ENCODE data around the gene OGFR. TPM values are rescaled to one million over a fixed set of nuclear protein-coding genes. Genes with fewer than 3 reads are reported as not detected.

Gene OGFR
- total and polyA plus RNA-seq, 12 donors = 9.3 to 157 (median 45.0) TPM

DNA sequence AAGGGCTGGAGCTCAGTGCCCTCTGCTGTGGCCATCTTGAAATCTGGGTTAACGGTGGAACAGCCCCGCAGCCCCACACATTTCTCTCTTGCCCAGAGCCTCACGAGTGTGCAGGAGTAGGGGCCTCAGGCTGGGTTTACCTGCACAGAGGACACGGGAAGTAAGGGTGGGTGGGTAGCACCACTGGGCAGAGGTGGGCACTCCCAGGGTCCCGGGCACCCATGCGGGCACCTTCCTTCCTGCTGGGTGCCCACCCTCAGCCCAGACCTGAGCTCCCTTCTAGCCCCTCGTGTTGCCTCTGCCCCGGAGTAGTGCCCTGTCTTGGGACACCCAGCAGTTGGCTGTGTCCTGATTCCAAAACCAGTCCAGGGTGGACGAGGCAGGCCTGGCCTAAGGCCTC is 23.4 kb downstream of the OGFR start:
- Histone ChIP-seq H3K27ac (no peak overlapping the region), H3K4me1 (replicated peaks in 1 of 2) (peaks cover 6 to 8% of the 10 kb centered on the region in 2 donors), H3K36me3 (replicated peaks in 1 of 2) (no peaks in the 10 kb centered on the region), H3K27me3 (no peaks in the 10 kb centered on the region), H3K4me3 (no peak overlapping the region), H3K9me3 (replicated peaks in 1 of 3) (no peaks in the 10 kb centered on the region)
- WGBS, 4 donors = 65 to 94% (median 91%) methylated on average over 3 to 9 of the region's 9 CpGs
- TF ChIP-seq POLR2A (IDR thresholded peaks at IDR 0.05) = no peak
- TF ChIP-seq, protein P1, sequence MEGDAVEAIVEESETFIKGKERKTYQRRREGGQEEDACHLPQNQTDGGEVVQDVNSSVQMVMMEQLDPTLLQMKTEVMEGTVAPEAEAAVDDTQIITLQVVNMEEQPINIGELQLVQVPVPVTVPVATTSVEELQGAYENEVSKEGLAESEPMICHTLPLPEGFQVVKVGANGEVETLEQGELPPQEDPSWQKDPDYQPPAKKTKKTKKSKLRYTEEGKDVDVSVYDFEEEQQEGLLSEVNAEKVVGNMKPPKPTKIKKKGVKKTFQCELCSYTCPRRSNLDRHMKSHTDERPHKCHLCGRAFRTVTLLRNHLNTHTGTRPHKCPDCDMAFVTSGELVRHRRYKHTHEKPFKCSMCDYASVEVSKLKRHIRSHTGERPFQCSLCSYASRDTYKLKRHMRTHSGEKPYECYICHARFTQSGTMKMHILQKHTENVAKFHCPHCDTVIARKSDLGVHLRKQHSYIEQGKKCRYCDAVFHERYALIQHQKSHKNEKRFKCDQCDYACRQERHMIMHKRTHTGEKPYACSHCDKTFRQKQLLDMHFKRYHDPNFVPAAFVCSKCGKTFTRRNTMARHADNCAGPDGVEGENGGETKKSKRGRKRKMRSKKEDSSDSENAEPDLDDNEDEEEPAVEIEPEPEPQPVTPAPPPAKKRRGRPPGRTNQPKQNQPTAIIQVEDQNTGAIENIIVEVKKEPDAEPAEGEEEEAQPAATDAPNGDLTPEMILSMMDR (IDR thresholded peaks at IDR 0.05) = no peak
- no peak for DNase-seq
- intact Hi-C loops (cut with DNase I) = no loop called here

GRCh38 chr20:62828511-62829230 is 24.0 kb downstream of the OGFR start:
- H3K27ac ChIP-seq = no peak overlapping the region
- peaks cover 6 to 8% of the 10 kb centered on the region in 2 donors for H3K4me1 ChIP-seq (replicated peaks in 1 of 2)
- no peaks in the 10 kb centered on the region for H3K9me3 ChIP-seq (replicated peaks in 1 of 3)
- H3K4me3 ChIP-seq = no peak overlapping the region
- intact Hi-C loops (cut with DNase I) = no loop called here
- peak in 1 of 7 donors; percentile 13 for DNase-seq
- TF ChIP-seq POLR2A (IDR thresholded peaks at IDR 0.05) = no peak
- TF ChIP-seq, protein P1 (IDR thresholded peaks at IDR 0.05) = no peak
- H3K36me3 ChIP-seq (replicated peaks in 1 of 2) = no peaks in the 10 kb centered on the region
- 56 to 85% (median 81%) methylated on average over 16 to 29 of the region's 29 CpGs for WGBS, 4 donors
- no peaks in the 10 kb centered on the region for H3K27me3 ChIP-seq

DNA sequence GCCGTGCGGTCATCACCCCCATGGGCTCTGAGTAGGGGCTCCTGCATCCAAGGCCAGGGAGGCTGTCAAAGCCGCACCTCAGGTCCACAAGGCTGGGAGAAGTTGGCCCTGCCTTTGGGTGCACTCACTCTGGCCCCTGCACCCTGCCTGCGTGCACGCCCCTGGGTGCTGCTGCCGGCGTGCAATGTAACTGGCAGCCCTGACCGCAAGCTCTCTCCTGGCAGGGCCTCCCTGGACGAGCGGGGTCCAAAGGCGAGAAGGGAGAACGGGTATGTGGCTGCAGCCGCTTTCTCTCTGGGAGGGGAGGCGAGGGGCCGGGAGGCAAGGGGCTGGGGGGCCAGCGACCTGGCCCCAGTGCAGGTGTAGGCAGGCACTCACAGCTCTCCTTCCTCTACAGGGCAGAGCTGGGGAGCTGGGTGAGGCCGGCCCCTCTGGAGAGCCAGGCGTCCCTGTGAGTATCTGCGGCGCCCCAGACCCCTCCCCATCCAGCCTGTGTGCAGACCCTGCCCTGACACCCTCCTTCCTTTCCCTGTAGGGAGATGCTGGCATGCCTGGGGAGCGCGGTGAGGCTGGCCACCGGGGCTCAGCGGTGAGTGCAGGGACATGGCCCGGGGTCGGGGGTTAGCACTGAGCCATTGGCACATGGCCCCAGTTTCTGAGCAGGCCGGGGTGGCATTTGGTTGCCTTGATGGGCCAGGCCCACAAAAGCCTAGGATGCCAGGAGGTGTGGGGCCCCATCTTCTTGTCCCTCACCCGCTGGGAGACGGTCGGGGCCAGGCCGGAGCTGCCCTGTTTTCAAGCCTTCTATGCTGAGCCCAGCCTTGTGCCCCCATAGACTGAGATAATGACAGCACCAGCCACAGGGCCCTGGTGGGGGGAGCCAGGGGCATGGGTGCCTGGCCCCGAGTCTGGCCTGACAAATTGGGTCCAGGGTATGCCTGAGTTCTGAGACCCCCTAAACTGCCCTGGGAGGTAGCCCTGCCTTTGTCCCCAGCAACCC is 24.9 kb downstream of the OGFR start:
- Histone ChIP-seq H3K4me1 (replicated peaks in 1 of 2) (peaks cover 3% of the 10 kb centered on the region in 2 donors), H3K9me3 (replicated peaks in 1 of 3) (no peaks in the 10 kb centered on the region), H3K4me3 (no peak overlapping the region), H3K27ac (no peak overlapping the region), H3K27me3 (no peaks in the 10 kb centered on the region), H3K36me3 (replicated peaks in 1 of 2) (no peaks in the 10 kb centered on the region)
- intact Hi-C loops (cut with DNase I) = no loop called here
- 89 to 93% (median 92%) methylated on average over 22 to 32 of the region's 32 CpGs for WGBS, 4 donors
- peak in 1 of 7 donors; percentile 16 for DNase-seq
- no peak for TF ChIP-seq POLR2A (IDR thresholded peaks at IDR 0.05)
- TF ChIP-seq, protein P1 (IDR thresholded peaks at IDR 0.05) = no peak

DNA sequence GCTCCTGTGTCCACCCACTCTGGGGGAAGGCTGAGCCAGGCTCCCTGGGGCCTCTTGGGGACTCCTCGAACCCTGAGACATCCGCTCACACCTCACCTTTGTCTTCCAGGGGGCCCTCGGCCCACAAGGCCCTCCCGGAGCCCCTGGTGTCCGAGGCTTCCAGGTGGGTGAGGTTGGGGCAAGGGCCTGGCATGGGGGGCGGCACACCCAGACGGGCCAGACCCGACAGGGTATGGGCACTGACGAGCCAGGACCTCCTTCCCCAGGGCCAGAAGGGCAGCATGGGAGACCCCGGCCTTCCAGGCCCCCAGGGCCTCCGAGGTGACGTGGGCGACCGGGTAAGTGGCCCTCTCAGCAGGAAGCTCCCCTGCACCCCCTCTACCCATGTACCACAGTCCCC is 25.6 kb downstream of the OGFR start:
- TF ChIP-seq, protein P1 (IDR thresholded peaks at IDR 0.05) = no peak
- no peak for TF ChIP-seq POLR2A (IDR thresholded peaks at IDR 0.05)
- DNase-seq = peak in 1 of 7 donors; percentile 12
- no peak overlapping the region for H3K27ac ChIP-seq
- intact Hi-C loops (cut with DNase I) = no loop called here
- no peaks in the 10 kb centered on the region for H3K36me3 ChIP-seq (replicated peaks in 1 of 2)
- H3K27me3 ChIP-seq = no peaks in the 10 kb centered on the region
- no peaks in the 10 kb centered on the region for H3K4me1 ChIP-seq (replicated peaks in 1 of 2)
- no peak overlapping the region for H3K4me3 ChIP-seq
- 83 to 95% (median 90%) methylated on average over 8 to 14 of the region's 14 CpGs for WGBS, 4 donors
- H3K9me3 ChIP-seq (replicated peaks in 1 of 3) = no peaks in the 10 kb centered on the region

All from adrenal gland (tissue), 12 donors.